HG02642 (cell line): ENCODE results near the gene SMYD3.
A peak's percentile ranks its signal among the peaks of the same experiment; 100 is the strongest.
"Not testable (repeated sequence)": the region's sequence is repeated elsewhere in the genome, so short reads cannot be mapped to it uniquely, and the experiment has no call there.

Experiments used
- ATAC-seq: cut with Tn5 transposase; IDR thresholded peaks from one replicate; pipeline ENCODE4 v1.9.1; 2021; ENCODE audit warnings: mild to moderate bottlenecking; ENCODE audit not compliant: unreplicated experiment, poor library complexity

Gene SMYD3

DNA sequence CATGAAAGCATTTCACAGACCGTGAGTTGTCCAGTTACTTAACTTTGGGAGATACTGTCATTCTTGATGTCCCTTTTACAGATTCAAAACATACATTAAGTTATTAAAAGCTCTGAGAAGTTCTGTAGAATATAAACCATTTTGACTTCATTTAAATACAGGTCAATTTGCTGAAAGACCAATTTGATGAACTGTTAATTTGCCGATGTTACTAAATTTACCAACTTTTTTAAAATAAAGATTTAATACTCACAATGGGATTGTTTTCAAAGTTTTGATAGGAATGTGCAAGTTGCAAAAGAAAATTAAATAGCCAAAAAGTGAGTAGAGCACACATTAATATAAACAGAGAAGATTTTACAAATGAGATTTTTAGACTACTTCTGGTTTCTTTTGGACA is 666.1 kb downstream of the SMYD3 start:
- ATAC-seq: no peak

DNA sequence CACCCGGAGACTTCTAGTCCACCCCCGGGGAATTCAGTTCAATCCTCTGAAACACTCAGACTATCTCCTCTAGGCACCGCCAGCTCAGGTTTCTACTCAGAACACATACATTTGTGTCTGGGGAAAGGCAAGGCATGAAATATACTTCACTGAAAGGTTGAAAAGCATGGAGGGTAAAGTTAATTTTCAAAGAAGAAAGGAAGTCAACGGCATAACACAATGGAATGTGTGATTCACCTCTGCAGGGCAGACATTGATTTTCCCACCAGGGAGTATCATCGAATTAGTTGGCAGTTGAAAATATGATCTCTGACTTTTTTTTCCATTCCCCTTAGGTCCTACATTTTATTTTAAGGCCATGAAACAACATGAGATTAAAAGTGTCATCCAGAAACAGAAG is 669.4 kb downstream of the SMYD3 start:
- no peak for ATAC-seq

DNA sequence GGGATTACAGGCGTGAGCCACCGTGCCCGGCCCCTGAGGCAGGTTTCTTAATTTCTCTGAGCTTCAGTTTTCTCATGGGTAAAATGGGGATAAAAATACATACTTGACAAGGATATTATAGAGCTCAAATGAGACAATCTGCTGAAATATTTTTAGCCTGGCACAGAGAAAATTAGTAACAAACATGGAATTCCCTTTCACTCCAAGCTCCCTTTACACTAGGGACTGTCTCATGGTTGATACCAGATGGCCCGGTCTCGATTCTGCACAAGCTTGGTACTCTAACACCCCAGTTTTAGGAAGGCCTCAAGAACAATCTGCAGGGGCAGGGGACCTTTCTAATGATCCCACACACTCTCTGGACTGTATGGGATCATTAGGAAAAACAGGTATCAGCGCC is 671.7 kb downstream of the SMYD3 start:
- no peak for ATAC-seq

DNA sequence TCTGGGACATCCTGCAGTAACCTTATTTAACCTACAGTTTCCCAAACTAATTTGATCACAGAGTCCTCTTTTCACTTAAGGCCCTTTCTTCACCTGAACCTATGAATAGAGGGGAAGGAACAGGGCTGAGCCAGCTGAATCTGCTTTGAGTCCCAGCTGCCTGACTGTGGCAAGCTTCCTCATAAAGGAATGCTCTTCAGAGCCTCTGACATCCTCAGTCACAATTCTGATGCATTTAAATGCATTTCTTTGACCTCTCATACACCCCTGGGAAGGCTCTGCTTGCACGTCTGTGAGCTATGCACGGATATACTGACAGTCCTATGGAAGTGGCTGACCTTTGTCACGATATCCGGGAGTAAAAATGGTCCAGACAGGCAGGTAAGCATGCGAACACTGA is 673.1 kb downstream of the SMYD3 start:
- ATAC-seq: no peak

DNA sequence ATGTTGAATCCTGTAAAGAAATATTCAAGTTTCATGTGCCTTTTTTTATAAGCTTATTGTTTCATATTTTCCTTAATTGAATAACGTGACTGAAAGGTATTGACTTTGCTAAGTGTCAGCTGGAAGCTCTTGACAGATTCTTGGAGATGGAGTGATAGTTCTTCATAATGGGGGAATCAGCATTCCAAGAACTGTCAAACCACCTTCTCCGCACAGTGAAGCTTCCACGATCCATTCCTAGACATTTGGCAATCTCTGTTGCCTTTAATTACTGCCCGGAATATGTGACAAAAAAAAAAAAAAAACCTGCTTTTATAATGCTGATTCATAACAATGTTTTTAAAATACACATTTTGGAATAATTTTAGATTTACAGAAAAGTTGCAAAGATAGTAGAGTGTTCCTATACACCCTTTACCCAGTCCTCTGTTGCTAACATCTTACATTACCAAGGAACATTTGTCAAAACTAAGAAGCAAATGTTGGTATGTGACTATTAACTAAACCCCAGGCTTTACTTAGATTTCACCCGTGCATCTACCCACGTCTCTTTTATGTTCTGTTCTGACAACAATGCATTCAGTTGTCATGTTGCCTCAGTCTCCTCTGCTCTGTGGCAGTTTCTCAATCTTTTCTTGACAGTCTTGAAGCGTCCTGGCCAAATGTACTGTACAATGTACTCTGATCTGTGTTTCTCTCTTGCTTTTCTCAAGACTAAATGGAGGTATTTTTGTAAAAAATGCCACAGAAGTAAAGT is 674.1 kb downstream of the SMYD3 start:
- ATAC-seq: no peak

DNA sequence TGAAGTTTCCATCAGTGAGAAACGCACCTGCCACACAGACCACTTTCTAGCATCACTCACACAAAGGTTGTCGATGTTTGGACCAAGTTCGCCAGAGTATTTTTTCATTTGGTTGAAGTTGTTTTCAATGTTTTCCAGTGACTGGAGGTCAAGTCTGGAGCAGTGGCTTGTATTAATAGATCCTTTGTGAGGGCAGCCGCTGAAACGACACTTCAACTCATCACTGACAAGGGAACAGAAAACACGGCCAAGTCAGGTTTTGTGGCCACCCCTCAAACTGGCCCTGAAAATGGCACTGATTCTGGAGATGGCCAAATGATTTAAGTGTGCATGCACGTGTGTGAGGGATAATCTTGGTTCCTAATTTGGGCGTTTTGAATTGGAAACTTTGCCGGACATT is 675.6 kb downstream of the SMYD3 start:
- no peak for ATAC-seq

DNA sequence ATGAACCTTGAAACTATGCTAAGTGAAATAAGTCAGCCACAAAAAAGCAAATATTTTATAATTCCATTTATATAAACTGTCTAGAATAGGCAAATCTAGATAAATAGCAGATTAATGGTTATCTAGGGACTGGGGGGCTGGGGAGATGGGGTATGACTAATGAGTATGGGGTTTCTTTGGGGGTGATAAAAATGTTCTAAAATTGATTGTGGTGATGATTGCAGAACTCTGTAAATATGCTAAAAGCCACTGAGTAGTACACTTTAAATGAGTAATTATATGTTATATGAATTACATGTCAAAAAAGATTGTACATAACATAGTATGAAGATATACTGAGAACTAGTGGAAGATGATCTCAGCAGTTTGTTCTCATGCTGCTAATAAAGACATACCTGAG is 677.3 kb downstream of the SMYD3 start:
- ATAC-seq: no peak

DNA sequence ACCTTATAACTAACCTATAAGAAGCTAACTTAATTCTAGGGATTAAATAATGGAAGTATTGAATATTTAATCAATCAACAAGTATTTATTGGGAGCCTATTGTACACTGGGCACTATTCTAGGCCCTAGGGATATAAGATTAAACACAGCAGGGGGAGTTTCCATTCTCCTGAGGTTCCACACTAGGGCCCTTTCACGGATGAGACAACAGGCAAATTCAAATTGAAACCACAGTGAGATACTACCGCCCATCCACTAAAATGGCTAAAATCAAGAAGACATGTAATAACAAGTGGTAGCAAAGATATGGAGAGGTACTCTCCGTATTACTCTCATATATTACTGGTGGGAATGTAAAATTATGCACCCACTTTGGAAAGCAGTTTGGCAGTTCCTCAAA is 677.9 kb downstream of the SMYD3 start:
- ATAC-seq: no peak

DNA sequence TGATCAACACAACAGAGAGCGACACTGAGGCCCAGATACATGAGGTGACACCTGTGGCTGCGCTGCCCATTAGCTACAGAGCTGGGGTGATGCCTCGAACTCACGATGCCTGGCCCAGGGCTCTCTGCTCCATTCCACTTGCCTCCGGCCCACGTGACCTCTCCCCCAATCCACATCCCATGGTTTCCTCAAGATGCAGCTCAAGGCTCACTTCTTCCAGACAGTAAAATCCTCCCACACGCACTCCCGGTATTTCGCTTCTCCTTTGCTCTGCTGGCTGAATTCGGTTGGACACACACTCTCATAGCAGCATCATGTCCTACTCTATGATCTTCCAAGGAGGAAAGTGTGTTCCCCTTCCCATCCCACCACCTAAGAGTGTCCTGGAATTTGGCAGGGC is 679.8 kb downstream of the SMYD3 start:
- ATAC-seq: no peak

DNA sequence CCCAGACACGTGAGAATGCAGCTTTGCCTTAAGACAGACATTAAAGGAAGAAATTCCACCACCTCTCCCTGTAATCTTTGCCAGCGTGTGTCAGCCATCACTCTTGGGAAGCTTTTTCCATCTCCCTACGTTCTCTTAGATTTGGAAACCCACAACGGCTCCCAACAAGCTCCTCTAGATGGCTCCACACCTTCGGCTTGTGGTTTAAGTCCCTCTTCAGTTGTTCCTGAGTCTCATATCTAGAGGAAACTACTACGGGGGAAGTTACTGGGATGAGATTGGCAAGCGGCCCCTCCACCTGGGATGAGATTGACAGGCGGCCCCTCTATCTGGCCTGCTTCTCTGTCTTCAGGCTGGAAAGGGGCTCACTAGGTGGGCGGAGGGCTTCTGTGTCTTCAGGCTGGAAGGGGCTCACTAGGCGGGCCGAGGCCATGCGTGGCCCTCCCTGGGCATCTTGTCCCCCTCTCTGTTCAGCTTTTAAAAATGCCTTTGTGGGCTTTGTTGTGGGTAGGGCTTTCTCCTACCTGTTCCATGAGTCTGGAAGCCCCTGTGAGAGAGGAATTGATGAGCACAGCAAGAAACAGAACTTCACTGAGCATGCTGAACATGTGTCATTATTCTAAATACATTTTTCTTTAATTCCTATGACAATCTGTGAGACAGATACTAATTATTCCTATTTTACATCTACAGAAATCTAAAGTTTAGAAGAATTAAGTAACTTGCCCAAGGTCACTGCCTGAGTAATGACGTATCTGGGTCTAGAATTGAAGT is 681.8 kb downstream of the SMYD3 start:
- ATAC-seq: no peak

DNA sequence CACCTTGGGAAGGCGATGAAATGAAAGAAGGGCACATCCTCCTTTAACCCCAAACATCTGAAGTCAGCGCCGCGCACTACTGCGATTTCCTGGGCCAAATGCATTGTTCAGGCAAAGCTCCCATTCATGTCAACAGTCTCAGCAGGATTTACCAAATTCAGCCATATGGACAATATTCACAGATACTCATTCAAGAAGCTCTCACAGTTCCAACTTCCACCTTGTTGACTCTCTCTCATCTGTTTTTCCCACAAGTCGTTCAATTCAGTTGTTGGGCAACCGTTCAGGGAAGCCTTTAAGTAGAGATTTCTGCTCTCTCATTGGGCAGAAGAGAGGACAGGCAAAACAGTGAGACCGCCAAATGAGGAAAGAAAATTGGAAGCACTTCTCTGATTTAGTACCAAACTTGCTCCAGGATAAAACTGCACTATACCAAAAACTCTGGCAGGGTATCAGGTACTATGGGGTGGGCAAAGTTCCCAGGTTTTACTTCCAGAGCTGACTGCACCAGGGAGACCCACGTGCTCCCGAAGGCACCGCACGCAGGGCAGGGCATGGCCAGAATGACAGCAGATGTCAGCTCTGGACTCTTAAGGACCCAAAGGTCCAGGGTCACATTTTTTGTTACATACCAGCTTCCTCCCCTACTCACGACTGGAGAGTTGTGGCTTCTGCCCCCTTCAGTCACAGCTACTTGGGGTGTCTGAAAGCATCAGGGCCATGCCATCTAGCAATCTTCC is 683.5 kb downstream of the SMYD3 start:
- no peak for ATAC-seq

DNA sequence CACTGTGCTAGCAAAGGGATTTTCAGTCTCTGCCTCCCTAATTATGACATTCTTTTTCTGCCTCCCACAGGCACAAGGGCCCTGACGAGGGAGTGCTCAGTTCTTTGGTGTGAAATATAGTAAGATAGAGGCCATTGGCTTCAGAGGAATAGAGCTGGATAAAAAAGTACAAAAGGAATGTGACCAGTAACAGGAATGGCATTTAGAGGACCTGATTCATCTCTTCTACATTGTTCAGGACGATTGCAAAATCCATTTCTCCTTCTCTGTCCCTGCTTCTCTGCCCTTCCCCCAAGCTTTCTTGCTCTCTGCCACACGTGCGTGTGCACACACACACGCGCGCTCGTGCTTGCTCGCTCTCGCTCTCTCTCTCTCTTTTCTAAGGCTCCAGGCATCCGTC is 684.1 kb downstream of the SMYD3 start:
- no peak for ATAC-seq

DNA sequence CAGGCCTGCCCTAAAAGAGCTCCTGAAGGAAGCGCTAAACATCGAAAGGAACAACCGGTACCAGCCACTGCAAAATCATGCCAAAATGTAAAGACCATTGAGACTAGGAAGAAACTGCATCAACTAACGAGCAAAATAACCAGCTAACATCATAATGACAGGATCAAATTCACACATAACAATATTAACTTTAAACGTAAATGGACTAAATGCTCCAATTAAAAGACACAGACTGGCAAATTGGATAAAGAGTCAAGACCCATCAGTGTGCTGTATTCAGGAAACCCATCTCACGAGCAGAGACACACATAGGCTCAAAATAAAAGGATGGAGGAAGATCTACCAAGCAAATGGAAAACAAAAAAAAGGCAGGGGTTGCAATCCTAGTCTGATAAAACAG is 688.7 kb downstream of the SMYD3 start:
- ATAC-seq: not testable (repeated sequence)

DNA sequence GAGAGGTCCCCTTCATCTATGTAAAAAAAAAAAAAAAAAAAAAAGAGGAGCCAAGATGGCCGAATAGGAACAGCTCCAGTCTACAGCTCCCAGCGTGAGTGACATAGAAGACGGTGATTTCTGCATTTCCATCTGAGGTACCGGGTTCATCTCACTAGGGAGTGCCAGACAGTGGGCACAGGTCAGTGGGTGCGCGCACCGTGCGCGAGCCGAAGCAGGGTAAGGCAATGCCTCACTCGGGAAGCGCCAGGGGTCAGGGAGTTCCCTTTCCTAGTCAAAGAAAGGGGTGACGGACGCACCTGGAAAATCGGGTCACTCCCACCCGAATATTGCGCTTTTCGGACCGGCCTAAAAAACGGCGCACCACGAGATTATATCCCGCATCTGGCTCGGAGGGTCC is 690.6 kb downstream of the SMYD3 start:
- ATAC-seq: not testable (repeated sequence)

DNA sequence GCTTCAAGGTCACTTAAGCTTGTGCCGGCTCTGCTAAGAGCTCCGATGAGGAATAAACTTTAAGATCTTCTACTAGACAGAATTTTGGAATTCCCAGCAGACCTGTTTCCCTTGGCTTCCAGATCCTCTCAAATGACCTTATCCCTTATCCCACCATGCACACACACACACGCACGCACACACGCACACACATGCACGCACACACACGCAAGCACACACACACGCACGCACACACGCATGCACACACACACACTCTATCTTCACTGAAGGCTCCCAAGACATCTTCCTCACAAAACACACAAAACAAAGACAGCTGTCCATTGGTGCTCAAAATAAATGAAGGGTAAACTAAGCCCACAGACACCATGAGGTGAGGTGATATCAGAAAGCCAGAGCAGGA is 692.4 kb downstream of the SMYD3 start:
- no peak for ATAC-seq

DNA sequence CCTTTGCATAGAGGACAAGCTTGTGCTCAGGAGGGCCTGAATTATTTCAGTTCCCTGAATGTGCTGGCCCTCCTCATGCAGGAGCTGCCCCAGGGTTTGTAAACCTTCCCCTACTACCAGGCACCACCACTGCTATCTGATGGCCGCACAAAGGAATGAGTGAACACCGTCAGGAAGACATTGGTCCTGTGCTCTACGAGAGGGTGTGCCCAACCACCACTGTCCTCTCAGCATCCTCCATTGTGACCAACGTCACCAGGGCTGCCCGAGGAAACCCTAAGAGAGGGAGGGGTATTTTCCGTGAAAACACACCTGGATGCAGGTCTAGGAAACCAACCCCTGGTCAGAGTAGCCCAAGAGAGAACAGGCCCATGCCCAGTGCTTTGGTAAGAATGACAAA is 694.8 kb downstream of the SMYD3 start:
- no peak for ATAC-seq

DNA sequence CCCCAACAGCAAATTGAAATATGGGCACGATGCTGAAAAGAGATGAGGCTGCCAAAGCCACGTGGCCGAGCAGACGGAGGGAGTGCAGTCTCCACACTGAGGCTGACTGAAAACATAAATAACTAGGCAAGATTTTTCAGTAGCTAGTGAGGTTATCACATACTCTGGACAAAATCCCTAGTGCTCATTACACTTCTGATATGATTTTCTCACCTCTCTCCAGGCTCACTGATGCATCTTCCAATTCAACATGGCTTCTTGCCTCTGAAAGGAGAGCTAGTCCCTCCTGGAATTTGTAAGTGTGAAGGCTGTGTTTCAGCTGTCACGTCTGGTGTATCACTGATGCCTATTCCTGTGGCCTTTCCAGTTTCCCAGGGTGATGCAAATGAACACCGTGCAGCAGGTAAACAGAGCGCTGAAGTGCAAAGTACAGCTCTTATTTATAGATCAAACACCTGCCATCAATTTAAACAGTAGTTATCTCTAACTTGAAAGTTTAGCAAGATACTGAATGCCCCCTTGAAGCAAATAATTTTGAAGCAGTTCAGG is 696.2 kb downstream of the SMYD3 start:
- no peak for ATAC-seq

DNA sequence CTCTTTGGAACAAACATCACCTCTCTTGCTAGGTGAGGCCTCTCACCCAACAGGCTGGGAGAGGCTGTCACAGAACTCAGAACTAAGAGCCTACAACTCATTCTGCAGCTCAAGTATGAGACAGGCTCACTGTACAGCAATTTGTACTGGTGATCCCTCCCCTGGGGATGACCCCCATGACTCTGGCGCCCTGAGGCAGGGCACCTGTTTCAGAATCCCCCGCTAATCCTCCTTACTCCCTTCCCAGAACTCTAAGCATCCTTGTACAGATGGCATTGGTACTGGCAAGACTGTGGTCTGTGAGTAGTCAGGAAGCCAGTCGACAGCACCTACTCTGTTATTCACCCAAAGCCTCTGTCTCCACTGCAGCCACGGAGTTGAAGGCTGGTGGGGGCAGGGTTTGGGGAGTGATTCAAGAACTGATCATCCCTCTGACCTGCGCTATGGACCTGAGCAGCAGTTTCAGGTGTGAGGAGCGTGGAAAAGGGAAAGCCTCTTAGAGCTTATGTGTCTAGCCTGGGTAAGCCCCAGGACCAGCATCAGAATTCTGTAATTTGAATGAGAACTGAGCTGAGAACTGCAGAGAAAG is 696.8 kb downstream of the SMYD3 start:
- no peak for ATAC-seq

DNA sequence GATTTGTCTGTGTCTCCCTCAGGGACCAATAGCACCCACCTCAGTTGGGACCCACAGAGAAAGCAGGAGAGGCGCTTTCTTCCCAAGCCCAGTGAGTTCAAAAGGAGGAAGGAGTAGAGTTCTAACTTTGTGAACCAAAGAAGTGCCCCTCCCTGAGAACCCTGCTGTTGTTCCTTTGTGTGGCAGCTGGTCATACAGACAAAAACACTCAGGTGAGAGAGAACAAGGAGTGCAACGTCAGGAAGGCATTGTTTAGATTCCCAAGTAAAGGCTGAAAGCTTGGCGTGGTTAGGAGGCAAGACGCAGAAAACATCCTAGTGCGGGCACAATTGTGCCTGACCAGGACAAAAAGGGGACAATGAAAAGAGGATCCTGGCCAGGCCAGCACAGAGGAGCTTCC is 697.7 kb downstream of the SMYD3 start:
- no peak for ATAC-seq

DNA sequence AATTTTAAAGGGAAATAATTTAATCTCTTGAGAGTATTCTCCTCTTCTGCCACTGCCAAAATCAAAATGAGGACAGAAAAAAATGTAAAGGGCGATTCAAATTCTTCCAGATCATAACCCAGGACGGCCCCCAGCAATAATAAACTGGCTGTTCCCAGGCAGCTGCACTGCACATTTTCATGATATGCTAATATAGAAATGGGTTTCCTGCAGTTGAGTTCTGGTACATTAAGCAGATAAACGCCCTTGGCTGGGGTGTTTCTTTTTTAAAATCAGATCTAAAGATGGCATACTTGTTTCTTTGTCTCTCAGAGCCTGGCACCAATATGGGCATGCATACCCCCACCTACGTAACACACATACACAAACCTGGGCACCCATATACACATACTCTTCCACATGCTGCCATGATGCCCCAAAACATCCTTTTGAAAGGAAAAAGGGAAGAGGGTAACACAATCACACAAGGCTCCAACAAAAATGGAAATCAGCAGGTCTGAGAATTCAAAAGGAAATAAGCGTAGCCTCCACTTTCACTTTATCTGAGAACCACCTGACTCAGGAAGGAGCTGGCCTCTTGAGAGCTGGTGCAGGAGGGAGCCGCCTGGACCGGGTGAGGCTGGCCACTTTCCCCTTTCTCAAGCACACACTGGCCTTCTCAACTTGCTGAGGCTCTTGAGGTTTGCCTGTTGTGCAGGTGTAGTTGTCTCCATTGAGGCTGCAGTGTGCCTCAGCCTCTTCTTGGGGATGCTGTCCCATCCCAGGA is 698.9 kb downstream of the SMYD3 start:
- ATAC-seq: peak; percentile 27
